ENCODE measurements around the gene MRPL58. TPM values are rescaled to one million over a fixed set of nuclear protein-coding genes. Genes with fewer than 3 reads are reported as not detected.
A peak's percentile ranks its signal among the peaks of the same experiment; 100 is the strongest.

Gene MRPL58
- total and polyA plus RNA-seq, 2 of the 8 experiments (the other 6 are each of a cell fraction or from before 2014, with no cell fraction given) = 43.6 to 49.1 TPM

DNA sequence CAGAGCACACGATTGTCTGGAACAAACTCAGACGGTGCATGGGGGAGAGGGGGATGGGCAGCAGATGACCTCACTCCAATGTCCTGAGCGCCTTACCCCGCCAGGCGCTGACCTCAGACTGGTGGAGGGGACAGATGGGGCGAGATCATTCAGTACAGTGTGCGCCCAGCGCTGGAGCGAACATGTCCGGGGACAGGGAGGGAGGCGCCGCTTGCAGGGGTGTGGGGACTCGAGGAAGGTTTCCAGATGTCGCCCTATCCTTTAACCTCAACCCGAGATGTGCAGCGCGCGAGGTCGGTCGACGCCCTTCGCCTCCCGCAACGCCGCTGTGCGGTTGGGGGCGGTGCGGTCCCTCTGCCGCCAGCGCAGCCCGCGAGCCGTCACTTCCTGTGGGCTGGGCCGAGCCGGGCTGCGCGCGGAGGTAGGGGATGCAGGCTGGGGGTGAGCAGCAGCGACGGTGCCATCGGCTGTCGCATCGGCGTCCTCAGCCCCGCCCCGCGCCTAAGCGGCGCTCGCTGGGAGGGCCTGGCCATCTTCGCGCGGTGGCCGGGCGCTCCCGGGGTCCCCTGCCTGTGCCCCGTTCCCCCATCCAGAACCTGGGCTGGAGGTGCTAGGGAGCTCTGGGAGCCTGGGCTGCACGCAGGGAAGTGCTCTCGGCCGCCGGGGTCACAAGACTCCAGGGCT, 30.3 kb upstream of the MRPL58 start:
- Histone ChIP-seq H3K9ac (replicated peaks in 1 of 4; ENCODE audit: extremely low read depth in 1 of 4, low read depth in 3 of 4, low read length in 3 of 4) (peak overlapping the region; percentile 64 to 76 (median 70)), H3K56ac (replicated peaks; ENCODE audit: insufficient read length, low read depth, low read length) (peak overlapping the region; percentile 91), H3K4me3 (ENCODE audit: extremely low read depth in 1 of 4, insufficient read depth in 2 of 4, low read depth in 3 of 4, low read length in 4 of 4) (peak overlapping the region; percentile 70 to 90 (median 76)), H2AK5ac (ENCODE audit: low read depth, low read length) (no peak overlapping the region), H3K4me1 (replicated peaks in 1 of 4; ENCODE audit: control insufficient read depth in 3 of 4, insufficient read depth in 4 of 4, low read length in 3 of 4) (peaks cover 4 to 8% (median 7%) of the 10 kb centered on the region in 4 experiments), H3K23ac (ENCODE audit: insufficient read length) (no peak overlapping the region), H3K18ac (ENCODE audit: extremely low read depth, low read length) (peak overlapping the region; percentile 87), H4K8ac (ENCODE audit: extremely low read depth, insufficient read depth, low read length) (peak overlapping the region; percentile 95; the same call in 1 of the 2 replicates), H3K36me3 (ENCODE audit: control insufficient read depth in 2 of 4, insufficient read depth in 4 of 4, low read length in 3 of 4) (no peaks in the 10 kb centered on the region), H3K79me2 (ENCODE audit: control insufficient read depth in 1 of 2, insufficient read depth in 2 of 2, low read length in 2 of 2) (no peaks in the 10 kb centered on the region), H3K4ac (replicated peaks; ENCODE audit: insufficient read length, low read depth, low read length) (peak overlapping the region; percentile 88), H2BK20ac (ENCODE audit: low read length) (0 out of 2 replicates have a peak overlapping the region, but pooled peaks have one; percentile 32), H3K23me2 (ENCODE audit: low read depth, low read length) (peaks cover 10% of the 10 kb centered on the region; the same call in 1 of the 2 replicates), H4K20me1 (replicated peaks in 1 of 2; ENCODE audit: control insufficient read depth in 1 of 2, insufficient read depth in 2 of 2, low read length in 2 of 2) (no peaks in the 10 kb centered on the region), H2BK12ac (ENCODE audit: low read depth, low read length) (peak overlapping the region; percentile 88), H2BK5ac (ENCODE audit: low read depth, low read length) (peak overlapping the region; percentile 84; the same call in 1 of the 2 replicates), H4K5ac (ENCODE audit: insufficient read length, low read depth, low read length) (peak overlapping the region; percentile 93), H4K91ac (replicated peaks; ENCODE audit: insufficient read length, low read length) (peak overlapping the region; percentile 64), H3K14ac (ENCODE audit: insufficient read length) (peak overlapping the region; percentile 38), H3K27ac (ENCODE audit: low read depth, low read length) (peak overlapping the region; percentile 55; the same call in 1 of the 2 replicates), H2BK15ac (ENCODE audit: low read length) (no peak overlapping the region), H3K9me3 (ENCODE audit: insufficient read depth in 2 of 2, low read depth in 1 of 2, low read length in 1 of 2) (no peaks in the 10 kb centered on the region), H3K27me3 (replicated peaks in 1 of 4; ENCODE audit: control insufficient read depth in 3 of 4, extremely low read depth in 1 of 4, insufficient read depth in 3 of 4, low read length in 3 of 4) (peaks cover 0 to 2% (median 1%) of the 10 kb centered on the region in 4 experiments; a peak in 2 of 7 replicates), H2AFZ (ENCODE audit: low read length) (peak overlapping the region; percentile 18), H2BK120ac (replicated peaks; ENCODE audit: low read depth, low read length) (peak overlapping the region; percentile 66), H3K4me2 (ENCODE audit: insufficient read depth in 1 of 2, low read depth in 2 of 2, low read length in 2 of 2) (peak overlapping the region; percentile 73 to 100), H3K79me1 (ENCODE audit: low read depth, low read length) (no peaks in the 10 kb centered on the region; the same call in 1 of the 2 replicates)
- WGBS, 2 experiments (ENCODE audit: extremely low coverage in 1 of 2, insufficient coverage in 1 of 2, insufficient read length in 1 of 2, insufficient replicate concordance in 2 of 2, low coverage in 1 of 2, low lambda C conversion rate in 2 of 2, missing lambda C conversion rate in 1 of 2) = 2% methylated on average over 61 of the region's 61 CpGs; no CpG with 5 or more reads in 1 of the 2 experiments
- CTCF ChIA-PET (ENCODE audit: partially characterized antibody) = interaction anchor here (0.9 to 2.3 kb wide), 7 partner anchors 9 to 289 kb away, joined by 3 to 19 read pairs (median 6); partner anchors contain the start of genes HID1 and MIF4GD
- DNase-seq (ENCODE audit: low read depth in 1 of 2, low spot score in 2 of 2) = peak in 1 of 2 experiments; percentile 87
- POLR2A ChIA-PET (ENCODE audit: partially characterized antibody) = interaction anchor here (0.6 to 4.2 kb wide), 12 partner anchors 9 to 149 kb away, joined by 3 to 48 read pairs (median 4); partner anchors contain the start of genes HID1, MRPL58 and NT5C
- FAIRE-seq = no peak
- TF ChIP-seq CEBPB (IDR thresholded peaks at IDR 0.05; ENCODE audit: low read depth, low read length) = no peak
- TF ChIP-seq, protein P1, sequence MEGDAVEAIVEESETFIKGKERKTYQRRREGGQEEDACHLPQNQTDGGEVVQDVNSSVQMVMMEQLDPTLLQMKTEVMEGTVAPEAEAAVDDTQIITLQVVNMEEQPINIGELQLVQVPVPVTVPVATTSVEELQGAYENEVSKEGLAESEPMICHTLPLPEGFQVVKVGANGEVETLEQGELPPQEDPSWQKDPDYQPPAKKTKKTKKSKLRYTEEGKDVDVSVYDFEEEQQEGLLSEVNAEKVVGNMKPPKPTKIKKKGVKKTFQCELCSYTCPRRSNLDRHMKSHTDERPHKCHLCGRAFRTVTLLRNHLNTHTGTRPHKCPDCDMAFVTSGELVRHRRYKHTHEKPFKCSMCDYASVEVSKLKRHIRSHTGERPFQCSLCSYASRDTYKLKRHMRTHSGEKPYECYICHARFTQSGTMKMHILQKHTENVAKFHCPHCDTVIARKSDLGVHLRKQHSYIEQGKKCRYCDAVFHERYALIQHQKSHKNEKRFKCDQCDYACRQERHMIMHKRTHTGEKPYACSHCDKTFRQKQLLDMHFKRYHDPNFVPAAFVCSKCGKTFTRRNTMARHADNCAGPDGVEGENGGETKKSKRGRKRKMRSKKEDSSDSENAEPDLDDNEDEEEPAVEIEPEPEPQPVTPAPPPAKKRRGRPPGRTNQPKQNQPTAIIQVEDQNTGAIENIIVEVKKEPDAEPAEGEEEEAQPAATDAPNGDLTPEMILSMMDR (IDR thresholded peaks at IDR 0.05; ENCODE audit: control extremely low read depth in 1 of 3, insufficient read depth in 1 of 3, low read depth in 1 of 3, low read length in 3 of 3) = peak in 1 of 3 experiments; percentile 11; a peak in 1 of 4 replicates
- TF ChIP-seq NANOG (IDR thresholded peaks at IDR 0.05; ENCODE audit: insufficient read depth, low read depth, low read length, poor library complexity, severe bottlenecking) = peak; percentile 4
- peak; percentile 85 for TF ChIP-seq PHF8 (conservative IDR thresholded peaks at IDR 0.05; ENCODE audit: low read depth, low read length)
- TF ChIP-seq TAF1 (IDR thresholded peaks at IDR 0.05; ENCODE audit: low read depth, low read length) = peak; percentile 76
- peak; percentile 90 for TF ChIP-seq POLR2AphosphoS5 (IDR thresholded peaks at IDR 0.05; ENCODE audit: low read depth, low read length)
- TF ChIP-seq CTBP2 (IDR thresholded peaks at IDR 0.05; ENCODE audit: borderline replicate concordance, insufficient read depth, insufficient read length, low read length) = peak; percentile 81
- TF ChIP-seq RBBP5 (IDR thresholded peaks at IDR 0.05; ENCODE audit: borderline replicate concordance, low read depth, low read length) = peak; percentile 82; the same call in 1 of the 2 replicates
